ENCODE measurements around the gene FBP1. TPM values are rescaled to one million over a fixed set of nuclear protein-coding genes. Genes with fewer than 3 reads are reported as not detected.

FBP1 gene
- total and polyA plus RNA-seq, 8 donors = 19.5 to 39.2 (median 24.1) TPM

- DNase-seq (no peak), ATAC-seq (peak in 3 of 4 donors; percentile 37 to 76 (median 52)), FAIRE-seq (no peak)
- TF ChIP-seq, protein P1, sequence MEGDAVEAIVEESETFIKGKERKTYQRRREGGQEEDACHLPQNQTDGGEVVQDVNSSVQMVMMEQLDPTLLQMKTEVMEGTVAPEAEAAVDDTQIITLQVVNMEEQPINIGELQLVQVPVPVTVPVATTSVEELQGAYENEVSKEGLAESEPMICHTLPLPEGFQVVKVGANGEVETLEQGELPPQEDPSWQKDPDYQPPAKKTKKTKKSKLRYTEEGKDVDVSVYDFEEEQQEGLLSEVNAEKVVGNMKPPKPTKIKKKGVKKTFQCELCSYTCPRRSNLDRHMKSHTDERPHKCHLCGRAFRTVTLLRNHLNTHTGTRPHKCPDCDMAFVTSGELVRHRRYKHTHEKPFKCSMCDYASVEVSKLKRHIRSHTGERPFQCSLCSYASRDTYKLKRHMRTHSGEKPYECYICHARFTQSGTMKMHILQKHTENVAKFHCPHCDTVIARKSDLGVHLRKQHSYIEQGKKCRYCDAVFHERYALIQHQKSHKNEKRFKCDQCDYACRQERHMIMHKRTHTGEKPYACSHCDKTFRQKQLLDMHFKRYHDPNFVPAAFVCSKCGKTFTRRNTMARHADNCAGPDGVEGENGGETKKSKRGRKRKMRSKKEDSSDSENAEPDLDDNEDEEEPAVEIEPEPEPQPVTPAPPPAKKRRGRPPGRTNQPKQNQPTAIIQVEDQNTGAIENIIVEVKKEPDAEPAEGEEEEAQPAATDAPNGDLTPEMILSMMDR (IDR thresholded peaks at IDR 0.05) = no peak
- Histone ChIP-seq H3K4me1 (no peaks in the 10 kb centered on the region), H3K4me3 (no peak overlapping the region), H3K27ac (peak overlapping the region in 1 of 4 donors; percentile 11), H3K27me3 (no peaks in the 10 kb centered on the region), H3K36me3 (no peaks in the 10 kb centered on the region), H3K9me3 (no peaks in the 10 kb centered on the region)
- 70 to 81% methylated on average over 12 of the region's 12 CpGs for WGBS, 2 donors
- intact Hi-C loops (cut with DNase I) = no loop called here
Observed at GRCh38 chr9:94649100-94649819, 9.9 kb upstream of the FBP1 start.

- Histone ChIP-seq H3K4me3 (no peak overlapping the region), H3K4me1 (no peaks in the 10 kb centered on the region), H3K27me3 (no peaks in the 10 kb centered on the region), H3K27ac (no peak overlapping the region), H3K36me3 (no peaks in the 10 kb centered on the region), H3K9me3 (no peaks in the 10 kb centered on the region)
- ATAC-seq (no peak), DNase-seq (no peak), FAIRE-seq (no peak)
- TF ChIP-seq, protein P1 (IDR thresholded peaks at IDR 0.05) = no peak
- 85 to 94% methylated on average over 2 of the region's 2 CpGs for WGBS, 2 donors
- intact Hi-C loops (cut with DNase I) = no loop called here
Observed at GRCh38 chr9:94648185-94648584, 8.9 kb upstream of the FBP1 start.

DNA sequence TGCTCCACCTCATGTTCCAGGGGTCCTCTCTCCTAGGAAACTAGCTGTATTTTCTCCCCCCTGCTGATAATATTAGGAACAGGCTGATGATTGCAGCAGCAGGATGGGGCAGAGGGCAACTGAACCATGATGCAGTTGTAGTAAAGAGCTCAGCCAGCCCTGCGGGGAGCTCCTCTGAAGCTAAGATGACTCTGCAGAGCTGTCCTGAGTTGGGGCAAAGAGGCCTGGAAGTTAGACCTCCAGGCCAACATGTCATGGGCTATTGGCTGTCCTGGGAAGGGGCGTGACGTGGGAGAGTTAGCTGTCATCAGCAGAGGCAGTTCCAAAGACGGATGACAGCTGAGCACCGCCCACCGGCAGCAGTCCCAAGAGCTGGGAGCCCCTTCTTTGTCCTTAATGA lies 6.6 kb upstream of the FBP1 start:
- Histone ChIP-seq H3K36me3 (no peaks in the 10 kb centered on the region), H3K27me3 (no peaks in the 10 kb centered on the region), H3K9me3 (no peaks in the 10 kb centered on the region), H3K4me3 (no peak overlapping the region), H3K27ac (no peak overlapping the region), H3K4me1 (no peaks in the 10 kb centered on the region)
- ATAC-seq (no peak), FAIRE-seq (no peak), DNase-seq (no peak)
- intact Hi-C loops (cut with DNase I) = no loop called here
- 53 to 54% methylated on average over 6 of the region's 6 CpGs for WGBS, 2 donors
- TF ChIP-seq, protein P1 (IDR thresholded peaks at IDR 0.05) = no peak

GRCh38 chr9:94644543-94644942 lies 5.2 kb upstream of the FBP1 start:
- TF ChIP-seq, protein P1 (IDR thresholded peaks at IDR 0.05) = no peak
- Histone ChIP-seq H3K9me3 (no peaks in the 10 kb centered on the region), H3K4me3 (no peak overlapping the region), H3K36me3 (no peaks in the 10 kb centered on the region), H3K4me1 (peaks cover 0 to 4% (median 0%) of the 10 kb centered on the region in 3 donors), H3K27me3 (no peaks in the 10 kb centered on the region), H3K27ac (no peak overlapping the region)
- WGBS, 2 donors = 71 to 82% methylated on average over 5 of the region's 5 CpGs
- intact Hi-C loops (cut with DNase I) = no loop called here
- DNase-seq (no peak), ATAC-seq (no peak), FAIRE-seq (no peak)

- H3K4me1 ChIP-seq = peaks cover 0 to 4% (median 0%) of the 10 kb centered on the region in 3 donors
- 83% methylated on average over 4 of the region's 4 CpGs for WGBS, 2 donors
- H3K36me3 ChIP-seq = no peaks in the 10 kb centered on the region
- H3K27me3 ChIP-seq = no peaks in the 10 kb centered on the region
- ATAC-seq (no peak), DNase-seq (no peak), FAIRE-seq (no peak)
- no peaks in the 10 kb centered on the region for H3K9me3 ChIP-seq
- no peak overlapping the region for H3K27ac ChIP-seq
- intact Hi-C loops (cut with DNase I) = no loop called here
- TF ChIP-seq, protein P1 (IDR thresholded peaks at IDR 0.05) = no peak
- H3K4me3 ChIP-seq = no peak overlapping the region
Observed at GRCh38 chr9:94643741-94644140, 4.4 kb upstream of the FBP1 start.

All from pancreas (tissue), 10 donors.